ENCODE measurements around the gene HIVEP1. TPM values are rescaled to one million over a fixed set of nuclear protein-coding genes. Genes with fewer than 3 reads are reported as not detected.

Gene HIVEP1
- total RNA-seq, 4 donors from 2014 or later: 23.2 to 41.5 (median 32.6) TPM

GRCh38 chr6:11974089-11974488 lies 38.0 kb upstream of the HIVEP1 start:
- no peak for TF ChIP-seq CTCF (IDR thresholded peaks at IDR 0.05)
- TF ChIP-seq POLR2A (IDR thresholded peaks at IDR 0.05): no peak

GRCh38 chr6:11975353-11975977 lies 36.6 kb upstream of the HIVEP1 start:
- no peak for TF ChIP-seq CTCF (IDR thresholded peaks at IDR 0.05)
- TF ChIP-seq POLR2A (IDR thresholded peaks at IDR 0.05): no peak
- 64 to 69% methylated on average over 14 of the region's 14 CpGs for WGBS, 2 donors
- H3K4me3 ChIP-seq (ENCODE audit: low read depth, poor library complexity, severe bottlenecking): no peak overlapping the region
- intact Hi-C loops (cut with DNase I; ENCODE audit: low total_unique reads): no loop called here
- DNase-seq (ENCODE audit: low spot score in 2 of 2): peak in 1 of 2 donors; percentile 24

More at GRCh38 chr6:11974089-11974488, 38.0 kb upstream of the HIVEP1 start:
- no peak overlapping the region for H3K4me3 ChIP-seq (ENCODE audit: low read depth, poor library complexity, severe bottlenecking)
- intact Hi-C loops (cut with DNase I; ENCODE audit: low total_unique reads): no loop called here
- no peak for DNase-seq (ENCODE audit: low spot score in 2 of 2)

GRCh38 chr6:11976489-11976888 lies 35.6 kb upstream of the HIVEP1 start:
- 71 to 86% methylated on average over 1 of the region's 1 CpG for WGBS, 2 donors
- TF ChIP-seq POLR2A (IDR thresholded peaks at IDR 0.05): no peak
- TF ChIP-seq CTCF (IDR thresholded peaks at IDR 0.05): no peak
- DNase-seq (ENCODE audit: low spot score in 2 of 2): no peak
- no peak overlapping the region for H3K4me3 ChIP-seq (ENCODE audit: low read depth, poor library complexity, severe bottlenecking)
- intact Hi-C loops (cut with DNase I; ENCODE audit: low total_unique reads): no loop called here

GRCh38 chr6:11977193-11977592 lies 34.9 kb upstream of the HIVEP1 start:
- intact Hi-C loops (cut with DNase I; ENCODE audit: low total_unique reads): no loop called here
- DNase-seq (ENCODE audit: low spot score in 2 of 2): no peak
- TF ChIP-seq POLR2A (IDR thresholded peaks at IDR 0.05) (no peak), CTCF (IDR thresholded peaks at IDR 0.05) (no peak)
- WGBS, 2 donors: 93 to 96% methylated on average over 5 of the region's 5 CpGs
- H3K4me3 ChIP-seq (ENCODE audit: low read depth, poor library complexity, severe bottlenecking): no peak overlapping the region

GRCh38 chr6:11977738-11978137 lies 34.4 kb upstream of the HIVEP1 start:
- intact Hi-C loops (cut with DNase I; ENCODE audit: low total_unique reads): no loop called here
- WGBS, 2 donors: 94 to 97% methylated on average over 3 of the region's 3 CpGs
- no peak for DNase-seq (ENCODE audit: low spot score in 2 of 2)
- H3K4me3 ChIP-seq (ENCODE audit: low read depth, poor library complexity, severe bottlenecking): no peak overlapping the region
- TF ChIP-seq POLR2A (IDR thresholded peaks at IDR 0.05) (no peak), CTCF (IDR thresholded peaks at IDR 0.05) (no peak)
